ENCODE results near the gene KSR2. TPM values are rescaled to one million over a fixed set of nuclear protein-coding genes. Genes with fewer than 3 reads are reported as not detected.

The KSR2 gene
- total and polyA plus RNA-seq, 2 donors (not counting 3 experiments of a cell fraction or from before 2014, with no cell fraction given), result 2.1 to 5.2 TPM

- no peak overlapping the region for H2AFZ ChIP-seq (ENCODE audit: low read depth, low read length)
- H3K36me3 ChIP-seq (ENCODE audit: control insufficient read depth in 2 of 2, extremely low read depth in 1 of 2, insufficient read depth in 2 of 2, low read length in 2 of 2), result no peaks in the 10 kb centered on the region
- H3K79me2 ChIP-seq (ENCODE audit: control insufficient read depth, insufficient read depth, low read length), result no peaks in the 10 kb centered on the region
- intact Hi-C loops (cut with micrococcal nuclease), result no loop called here
- POLR2A ChIA-PET, result no interaction called here
- no peaks in the 10 kb centered on the region for H4K20me1 ChIP-seq (replicated peaks; ENCODE audit: control insufficient read depth, extremely low read depth, insufficient read depth, low read length)
- no peaks in the 10 kb centered on the region for H3K9me3 ChIP-seq (replicated peaks; ENCODE audit: control insufficient read depth, insufficient read depth, low read length)
- no peak for FAIRE-seq
- H3K27me3 ChIP-seq (ENCODE audit: control insufficient read depth in 2 of 2, insufficient read depth in 2 of 2, low read length in 2 of 2), result no peaks in the 10 kb centered on the region
- TF ChIP-seq FOS (IDR thresholded peaks at IDR 0.05; ENCODE audit: borderline replicate concordance, insufficient read depth, low read length) (no peak), JUN (IDR thresholded peaks at IDR 0.05; ENCODE audit: borderline replicate concordance, insufficient read depth, insufficient read length, low read depth) (no peak), EZH2 (IDR thresholded peaks at IDR 0.05; ENCODE audit: borderline replicate concordance, low read depth, low read length, severe bottlenecking) (no peak), MYC (IDR thresholded peaks at IDR 0.05; ENCODE audit: low read depth, low read length) (no peak), POLR2A (IDR thresholded peaks at IDR 0.05; ENCODE audit: low read depth, low read length) (no peak), POLR2AphosphoS5 (IDR thresholded peaks at IDR 0.05; ENCODE audit: insufficient read depth, low read depth, low read length) (no peak), GATA2 (IDR thresholded peaks at IDR 0.05; ENCODE audit: insufficient read depth, insufficient read length, low read depth, low read length) (no peak)
- TF ChIP-seq, protein P1, sequence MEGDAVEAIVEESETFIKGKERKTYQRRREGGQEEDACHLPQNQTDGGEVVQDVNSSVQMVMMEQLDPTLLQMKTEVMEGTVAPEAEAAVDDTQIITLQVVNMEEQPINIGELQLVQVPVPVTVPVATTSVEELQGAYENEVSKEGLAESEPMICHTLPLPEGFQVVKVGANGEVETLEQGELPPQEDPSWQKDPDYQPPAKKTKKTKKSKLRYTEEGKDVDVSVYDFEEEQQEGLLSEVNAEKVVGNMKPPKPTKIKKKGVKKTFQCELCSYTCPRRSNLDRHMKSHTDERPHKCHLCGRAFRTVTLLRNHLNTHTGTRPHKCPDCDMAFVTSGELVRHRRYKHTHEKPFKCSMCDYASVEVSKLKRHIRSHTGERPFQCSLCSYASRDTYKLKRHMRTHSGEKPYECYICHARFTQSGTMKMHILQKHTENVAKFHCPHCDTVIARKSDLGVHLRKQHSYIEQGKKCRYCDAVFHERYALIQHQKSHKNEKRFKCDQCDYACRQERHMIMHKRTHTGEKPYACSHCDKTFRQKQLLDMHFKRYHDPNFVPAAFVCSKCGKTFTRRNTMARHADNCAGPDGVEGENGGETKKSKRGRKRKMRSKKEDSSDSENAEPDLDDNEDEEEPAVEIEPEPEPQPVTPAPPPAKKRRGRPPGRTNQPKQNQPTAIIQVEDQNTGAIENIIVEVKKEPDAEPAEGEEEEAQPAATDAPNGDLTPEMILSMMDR (IDR thresholded peaks at IDR 0.05; ENCODE audit: extremely low read depth in 1 of 2, insufficient read depth in 1 of 2, low read depth in 1 of 2, low read length in 2 of 2), result no peak
- TF ChIP-seq, protein P2, sequence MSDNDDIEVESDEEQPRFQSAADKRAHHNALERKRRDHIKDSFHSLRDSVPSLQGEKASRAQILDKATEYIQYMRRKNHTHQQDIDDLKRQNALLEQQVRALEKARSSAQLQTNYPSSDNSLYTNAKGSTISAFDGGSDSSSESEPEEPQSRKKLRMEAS (IDR thresholded peaks at IDR 0.05; ENCODE audit: insufficient read depth, insufficient read length), result no peak
- CTCF ChIA-PET, result interaction anchor here (1.1 kb wide), 1 partner anchor 367 kb away, joined by 3 read pairs; no protein-coding TSS in a partner anchor
- no peak overlapping the region for H3K27ac ChIP-seq (ENCODE audit: insufficient read depth, low read depth, low read length)
- no TSS peak for BruUV-seq (replicated peaks)
- dilution Hi-C loops (cut with MboI; ENCODE audit: extremely low pct_ligation_motif_present, low sequenced_read_pairs), result no loop called here
- no peak overlapping the region for H3K4me2 ChIP-seq (ENCODE audit: insufficient read depth, low read length)
- H3K9me1 ChIP-seq (replicated peaks; ENCODE audit: control insufficient read depth, extremely low read depth, insufficient read depth, low read length), result no peaks in the 10 kb centered on the region
- H3K4me3 ChIP-seq (replicated peaks in 1 of 3; ENCODE audit: insufficient read depth in 1 of 3, low read depth in 1 of 3, low read length in 3 of 3), result no peak overlapping the region
- no peaks in the 10 kb centered on the region for H3K4me1 ChIP-seq (ENCODE audit: control insufficient read depth, extremely low read depth, insufficient read depth, low read length)
- no peak overlapping the region for H3K9ac ChIP-seq (replicated peaks; ENCODE audit: extremely low read depth, insufficient read depth, low read length)
- no peak for DNase-seq (ENCODE audit: low read depth, low spot score)
These were observed 235.3 kb downstream of the KSR2 start for GRCh38 chr12:117733549-117733805.

Measured in endothelial cell of umbilical vein (primary cell).